SU-DHL-6 (cell line): ENCODE measurements around the gene EXOC4.

Experiments
- EZH2phosphoT487 ChIP-seq: fragments of 200-600 bp; sonication (generic), shearing (Covaris generic); conservative IDR thresholded peaks from 2 replicates; pipeline ENCODE4 v1.6.1; 2018; ENCODE audit warnings: mild to moderate bottlenecking, antibody characterized with exemption, low read length, moderate library complexity, mixed read lengths
- TF ChIP-seq, protein P1 (sequence below): fragments of 200-600 bp; sonication (generic); IDR thresholded peaks from one replicate; pipeline ENCODE4 v1.5.1; 2017; ENCODE audit warnings: antibody characterized with exemption, mild to moderate bottlenecking, low read length, moderate library complexity; ENCODE audit not compliant: insufficient read depth, poor library complexity, severe bottlenecking

DNA sequence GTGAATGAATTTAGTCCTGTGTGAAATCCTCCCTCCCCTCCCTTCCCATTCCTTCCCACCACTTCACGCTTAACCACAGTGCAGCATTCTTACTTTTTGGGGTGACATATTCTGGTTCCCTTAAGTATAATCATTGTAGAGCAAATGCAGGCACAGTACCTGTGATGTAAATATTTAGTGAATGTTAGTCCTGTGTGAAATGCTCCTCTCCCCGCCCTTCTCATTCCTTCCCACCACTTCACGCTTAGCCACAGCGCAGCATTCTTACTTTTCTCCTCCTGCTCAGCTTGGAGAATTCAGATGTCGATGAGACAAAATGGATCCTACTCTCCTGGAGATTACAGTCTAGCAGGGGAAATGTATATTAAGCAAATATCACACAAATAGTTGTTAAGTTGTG is 258.8 kb downstream of the EXOC4 start:
- TF ChIP-seq, protein P1, sequence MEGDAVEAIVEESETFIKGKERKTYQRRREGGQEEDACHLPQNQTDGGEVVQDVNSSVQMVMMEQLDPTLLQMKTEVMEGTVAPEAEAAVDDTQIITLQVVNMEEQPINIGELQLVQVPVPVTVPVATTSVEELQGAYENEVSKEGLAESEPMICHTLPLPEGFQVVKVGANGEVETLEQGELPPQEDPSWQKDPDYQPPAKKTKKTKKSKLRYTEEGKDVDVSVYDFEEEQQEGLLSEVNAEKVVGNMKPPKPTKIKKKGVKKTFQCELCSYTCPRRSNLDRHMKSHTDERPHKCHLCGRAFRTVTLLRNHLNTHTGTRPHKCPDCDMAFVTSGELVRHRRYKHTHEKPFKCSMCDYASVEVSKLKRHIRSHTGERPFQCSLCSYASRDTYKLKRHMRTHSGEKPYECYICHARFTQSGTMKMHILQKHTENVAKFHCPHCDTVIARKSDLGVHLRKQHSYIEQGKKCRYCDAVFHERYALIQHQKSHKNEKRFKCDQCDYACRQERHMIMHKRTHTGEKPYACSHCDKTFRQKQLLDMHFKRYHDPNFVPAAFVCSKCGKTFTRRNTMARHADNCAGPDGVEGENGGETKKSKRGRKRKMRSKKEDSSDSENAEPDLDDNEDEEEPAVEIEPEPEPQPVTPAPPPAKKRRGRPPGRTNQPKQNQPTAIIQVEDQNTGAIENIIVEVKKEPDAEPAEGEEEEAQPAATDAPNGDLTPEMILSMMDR: no peak
- no peak for TF ChIP-seq EZH2phosphoT487
